Activated CD8-positive, alpha-beta T cell treated with anti-CD3 and anti-CD28 coated beads for 36 hours (primary cell): Measurements from ENCODE around the gene ZSWIM4. TPM values are rescaled to one million over a fixed set of nuclear protein-coding genes. Genes with fewer than 3 reads are reported as not detected.

Experiments
- ATAC-seq: fragments of 200-7000 bp; cut with Tn5 transposase; one replicate; pipeline ENCODE4 v1.10.0; 2021; ENCODE audit warnings: mild to moderate bottlenecking, moderate library complexity
- CTCF ChIA-PET: fragments of 350-600 bp; sonication (Branson Sonifier 250); formaldehyde crosslinking; loops from one replicate; lab custom pipeline; 2021; ENCODE audit warnings: antibody characterized with exemption; lab: Charles Lee
- POLR2A ChIA-PET: fragments of 350-600 bp; sonication (Branson Sonifier 250); formaldehyde crosslinking; loops from one replicate; lab custom pipeline; 2021; ENCODE audit warnings: antibody characterized with exemption; lab: Charles Lee
- DNase-seq: peaks from one replicate; pipeline ENCODE4 v3.0.0-alpha.2; 2020
- H3K27ac Mint-ChIP-seq: one replicate; pipeline ENCODE4 v1.8.0; 2021; ENCODE audit warnings: mild to moderate bottlenecking, mixed read lengths
- H3K27me3 Mint-ChIP-seq: one replicate; pipeline ENCODE4 v1.8.0; 2021; ENCODE audit warnings: mixed read lengths
- H3K36me3 Mint-ChIP-seq: one replicate; pipeline ENCODE4 v1.8.0; 2021; ENCODE audit warnings: low read depth, mixed read lengths
- H3K4me1 Mint-ChIP-seq: one replicate; pipeline ENCODE4 v1.8.0; 2021; ENCODE audit warnings: low read depth, mixed read lengths
- H3K4me3 Mint-ChIP-seq: one replicate; pipeline ENCODE4 v1.8.0; 2021; ENCODE audit warnings: mild to moderate bottlenecking, moderate library complexity, mixed read lengths
- H3K9me3 Mint-ChIP-seq: one replicate; pipeline ENCODE4 v1.8.0; 2021; ENCODE audit warnings: mixed read lengths
- CTCF ChIP-seq: fragments of 200-600 bp; IDR thresholded peaks from one replicate; pipeline ENCODE4 v1.8.0; 2022; ENCODE audit warnings: antibody characterized with exemption, mild to moderate bottlenecking
- intact Hi-C: fragments of 100-400 bp; cut with micrococcal nuclease; formaldehyde crosslinking; loops from one replicate; pipeline ENCODE4 v1.10.0; 2022
- total RNA-seq, 2 experiments: library from RNA; stranded (reverse); gene quantifications; one replicate each; pipeline ENCODE4 v1.2.3, GENCODE V29; 2021

Gene ZSWIM4
- total RNA-seq, 2 experiments from 2014 or later = 6.6 to 6.8 TPM

- no peaks in the 10 kb centered on the region for H3K9me3 Mint-ChIP-seq
- ChIA-PET POLR2A (interaction anchor here (0.6 to 4.9 kb wide), 8 partner anchors 13 to 61 kb away, joined by 3 to 78 read pairs (median 4); partner anchors contain the start of genes C19orf53 and ZSWIM4), CTCF (interaction anchor here (1.0 to 3.8 kb wide), 10 partner anchors 11 to 223 kb away, joined by 3 to 56 read pairs (median 4); no protein-coding TSS in a partner anchor)
- DNase-seq = no peak
- ATAC-seq = no peak
- H3K4me3 Mint-ChIP-seq = peak overlapping the region; percentile 97
- peaks cover 43% of the 10 kb centered on the region for H3K4me1 Mint-ChIP-seq
- TF ChIP-seq CTCF = no peak
- H3K27me3 Mint-ChIP-seq = no peaks in the 10 kb centered on the region
- peak overlapping the region; percentile 99 for H3K27ac Mint-ChIP-seq
- intact Hi-C loops = loop anchor here (5.0 kb wide), 1 partner anchor 39 kb away; the partner anchor contains the start of gene ZSWIM4
- H3K36me3 Mint-ChIP-seq = peaks cover 64% of the 10 kb centered on the region
Measured at GRCh38 chr19:13835791-13836723, 40.8 kb downstream of the ZSWIM4 start.

GRCh38 chr19:13838435-13839129, 43.3 kb downstream of the ZSWIM4 start:
- POLR2A ChIA-PET = interaction anchor here (1.2 to 5.8 kb wide), 6 partner anchors 10 to 721 kb away, joined by 3 to 78 read pairs (median 6); partner anchors contain the start of gene NACC1
- CTCF ChIA-PET = interaction anchor here (1.2 to 2.5 kb wide), 2 partner anchors 8 to 23 kb away, joined by 3 to 15 read pairs; no protein-coding TSS in a partner anchor
- Mint-ChIP-seq H3K36me3 (peaks cover 63% of the 10 kb centered on the region), H3K4me1 (peaks cover 35% of the 10 kb centered on the region), H3K9me3 (no peaks in the 10 kb centered on the region), H3K27me3 (no peaks in the 10 kb centered on the region), H3K4me3 (peak overlapping the region; percentile 97), H3K27ac (peak overlapping the region; percentile 99)
- DNase-seq (no peak), ATAC-seq (no peak)
- no peak for TF ChIP-seq CTCF
- intact Hi-C loops = loop anchor here (5.0 kb wide), 1 partner anchor 41 kb away; the partner anchor contains the start of gene ZSWIM4

GRCh38 chr19:13839130-13839937, 44.1 kb downstream of the ZSWIM4 start:
- Mint-ChIP-seq H3K9me3 (no peaks in the 10 kb centered on the region), H3K36me3 (peaks cover 57% of the 10 kb centered on the region), H3K27me3 (no peaks in the 10 kb centered on the region), H3K4me1 (peaks cover 36% of the 10 kb centered on the region), H3K4me3 (peak overlapping the region; percentile 97), H3K27ac (peak overlapping the region; percentile 99)
- no peak for TF ChIP-seq CTCF
- ATAC-seq (peak; percentile 61), DNase-seq (peak; percentile 97)
- intact Hi-C loops = loop anchor here (5.0 kb wide), 1 partner anchor 42 kb away; the partner anchor contains the start of gene ZSWIM4
- ChIA-PET POLR2A (interaction anchor here (0.7 to 5.8 kb wide), 9 partner anchors 10 to 721 kb away, joined by 3 to 78 read pairs (median 5); partner anchors contain the start of genes NACC1 and ZSWIM4), CTCF (interaction anchor here (1.2 to 2.5 kb wide), 3 partner anchors 17 to 55 kb away, joined by 3 to 15 read pairs (median 6); no protein-coding TSS in a partner anchor)

- Mint-ChIP-seq H3K36me3 (peaks cover 54% of the 10 kb centered on the region), H3K27ac (peak overlapping the region; percentile 99), H3K4me1 (peaks cover 39% of the 10 kb centered on the region), H3K4me3 (peak overlapping the region; percentile 97), H3K9me3 (no peaks in the 10 kb centered on the region), H3K27me3 (no peaks in the 10 kb centered on the region)
- no peak for TF ChIP-seq CTCF
- DNase-seq (no peak), ATAC-seq (peak; percentile 38)
- intact Hi-C loops = loop anchor here (5.0 kb wide), 1 partner anchor 43 kb away; the partner anchor contains the start of gene ZSWIM4
- CTCF ChIA-PET = interaction anchor here (1.2 to 2.5 kb wide), 3 partner anchors 16 to 56 kb away, joined by 3 to 15 read pairs (median 6); no protein-coding TSS in a partner anchor
- POLR2A ChIA-PET = interaction anchor here (0.7 to 5.8 kb wide), 7 partner anchors 9 to 541 kb away, joined by 3 to 78 read pairs (median 6); partner anchors contain the start of gene ZSWIM4
Measured at GRCh38 chr19:13839938-13840304, 44.7 kb downstream of the ZSWIM4 start.
